Measurements from ENCODE around the gene WIPI1. TPM values are rescaled to one million over a fixed set of nuclear protein-coding genes. Genes with fewer than 3 reads are reported as not detected.

WIPI1 gene
- total and polyA plus RNA-seq, 9 of the 15 experiments (the other 6 are each of a cell fraction or from before 2014, with no cell fraction given) = 3.7 to 23.5 (median 11.8) TPM

DNA sequence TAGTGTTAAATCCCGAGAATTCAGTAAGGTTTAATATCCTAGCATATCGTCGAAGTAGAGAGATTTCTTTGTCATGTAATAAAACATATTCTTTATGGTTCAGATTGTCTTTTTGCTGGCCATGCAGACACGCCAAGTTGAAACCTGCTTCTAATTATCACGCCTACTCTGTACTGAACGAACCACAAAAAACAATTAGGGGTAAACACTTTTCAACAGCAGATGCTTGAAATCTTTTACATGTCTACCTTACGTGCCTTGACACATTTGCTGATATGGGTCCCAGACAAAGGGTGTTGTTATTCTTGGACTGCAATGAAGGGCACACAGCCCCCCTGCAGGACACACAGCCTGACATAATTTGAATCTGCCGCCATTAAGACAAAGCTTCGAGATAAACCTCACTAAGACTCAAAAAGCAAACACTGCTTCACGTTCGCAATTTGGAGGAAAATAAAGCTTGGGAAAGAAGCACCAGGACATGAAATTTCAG is 13.3 kb downstream of the WIPI1 start:
- POLR2A ChIA-PET = interaction anchor here (0.7 to 1.0 kb wide), 2 partner anchors 13 to 188 kb away, joined by 3 to 5 read pairs; partner anchors contain the start of gene WIPI1
- no peaks in the 10 kb centered on the region for H3K9me3 ChIP-seq (replicated peaks; ENCODE audit: control insufficient read depth, insufficient read depth, low read depth, low read length)
- H3K4me3 ChIP-seq = no peak overlapping the region
- ATAC-seq (no peak), DNase-seq (ENCODE audit: extremely low read depth in 1 of 4, low spot score in 3 of 4) (no peak), FAIRE-seq (no peak)
- no peaks in the 10 kb centered on the region for H3K79me2 ChIP-seq (ENCODE audit: control insufficient read depth, insufficient read depth, low read length)
- intact Hi-C loops (cut with micrococcal nuclease) = no loop called here
- H3K36me3 ChIP-seq (ENCODE audit: control insufficient read depth, insufficient read depth, low read length) = peaks cover 3% of the 10 kb centered on the region; the same call in 1 of the 3 replicates
- in situ Hi-C loops (cut with MboI) = no loop called here
- H3K9me1 ChIP-seq (ENCODE audit: control insufficient read depth, insufficient read depth, low read length) = no peaks in the 10 kb centered on the region
- H3K9ac ChIP-seq (ENCODE audit: insufficient read depth in 1 of 2, low read depth in 2 of 2, low read length in 2 of 2) = no peak overlapping the region
- H3K4me2 ChIP-seq (ENCODE audit: insufficient read depth, low read length) = no peak overlapping the region
- no peak overlapping the region for H3K27ac ChIP-seq (ENCODE audit: extremely low read depth, low read depth, low read length)
- no TSS peak for BruUV-seq (replicated peaks)
- CTCF ChIA-PET (ENCODE audit: low intra/inter-chr PET ratio) = no interaction called here
- no peaks in the 10 kb centered on the region for H4K20me1 ChIP-seq (replicated peaks; ENCODE audit: control insufficient read depth, insufficient read depth, low read length)
- peaks cover 0 to 26% of the 10 kb centered on the region in 2 experiments; a peak in 4 of 5 replicates for H3K4me1 ChIP-seq (replicated peaks in 1 of 2; ENCODE audit: control insufficient read depth in 2 of 2, insufficient read depth in 2 of 2, low read length in 2 of 2)
- WGBS (ENCODE audit: insufficient coverage, low coverage, missing lambda C conversion rate) = 80% methylated on average over 11 of the region's 11 CpGs
- no peaks in the 10 kb centered on the region for H3K27me3 ChIP-seq (ENCODE audit: control insufficient read depth in 2 of 2, insufficient read depth in 2 of 2, low read length in 2 of 2)
- no peak overlapping the region for H2AFZ ChIP-seq (ENCODE audit: low read depth, low read length)
- TF ChIP-seq IRF2 (CRISPR knock-in tag; IDR thresholded peaks at IDR 0.05) = no peak
- TF ChIP-seq, protein P1, sequence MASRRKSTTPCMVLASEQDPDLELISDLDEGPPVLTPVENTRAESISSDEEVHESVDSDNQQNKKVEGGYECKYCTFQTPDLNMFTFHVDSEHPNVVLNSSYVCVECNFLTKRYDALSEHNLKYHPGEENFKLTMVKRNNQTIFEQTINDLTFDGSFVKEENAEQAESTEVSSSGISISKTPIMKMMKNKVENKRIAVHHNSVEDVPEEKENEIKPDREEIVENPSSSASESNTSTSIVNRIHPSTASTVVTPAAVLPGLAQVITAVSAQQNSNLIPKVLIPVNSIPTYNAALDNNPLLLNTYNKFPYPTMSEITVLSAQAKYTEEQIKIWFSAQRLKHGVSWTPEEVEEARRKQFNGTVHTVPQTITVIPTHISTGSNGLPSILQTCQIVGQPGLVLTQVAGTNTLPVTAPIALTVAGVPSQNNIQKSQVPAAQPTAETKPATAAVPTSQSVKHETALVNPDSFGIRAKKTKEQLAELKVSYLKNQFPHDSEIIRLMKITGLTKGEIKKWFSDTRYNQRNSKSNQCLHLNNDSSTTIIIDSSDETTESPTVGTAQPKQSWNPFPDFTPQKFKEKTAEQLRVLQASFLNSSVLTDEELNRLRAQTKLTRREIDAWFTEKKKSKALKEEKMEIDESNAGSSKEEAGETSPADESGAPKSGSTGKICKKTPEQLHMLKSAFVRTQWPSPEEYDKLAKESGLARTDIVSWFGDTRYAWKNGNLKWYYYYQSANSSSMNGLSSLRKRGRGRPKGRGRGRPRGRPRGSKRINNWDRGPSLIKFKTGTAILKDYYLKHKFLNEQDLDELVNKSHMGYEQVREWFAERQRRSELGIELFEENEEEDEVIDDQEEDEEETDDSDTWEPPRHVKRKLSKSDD (conservative IDR thresholded peaks at IDR 0.05; ENCODE audit: low read length) = no peak
- no peak for TF ChIP-seq TEAD1 (CRISPR knock-in tag; IDR thresholded peaks at IDR 0.05)
- no peak for TF ChIP-seq KDM5B (IDR thresholded peaks at IDR 0.05; ENCODE audit: insufficient replicate concordance, low read depth, low read length)
- TF ChIP-seq, protein P2, sequence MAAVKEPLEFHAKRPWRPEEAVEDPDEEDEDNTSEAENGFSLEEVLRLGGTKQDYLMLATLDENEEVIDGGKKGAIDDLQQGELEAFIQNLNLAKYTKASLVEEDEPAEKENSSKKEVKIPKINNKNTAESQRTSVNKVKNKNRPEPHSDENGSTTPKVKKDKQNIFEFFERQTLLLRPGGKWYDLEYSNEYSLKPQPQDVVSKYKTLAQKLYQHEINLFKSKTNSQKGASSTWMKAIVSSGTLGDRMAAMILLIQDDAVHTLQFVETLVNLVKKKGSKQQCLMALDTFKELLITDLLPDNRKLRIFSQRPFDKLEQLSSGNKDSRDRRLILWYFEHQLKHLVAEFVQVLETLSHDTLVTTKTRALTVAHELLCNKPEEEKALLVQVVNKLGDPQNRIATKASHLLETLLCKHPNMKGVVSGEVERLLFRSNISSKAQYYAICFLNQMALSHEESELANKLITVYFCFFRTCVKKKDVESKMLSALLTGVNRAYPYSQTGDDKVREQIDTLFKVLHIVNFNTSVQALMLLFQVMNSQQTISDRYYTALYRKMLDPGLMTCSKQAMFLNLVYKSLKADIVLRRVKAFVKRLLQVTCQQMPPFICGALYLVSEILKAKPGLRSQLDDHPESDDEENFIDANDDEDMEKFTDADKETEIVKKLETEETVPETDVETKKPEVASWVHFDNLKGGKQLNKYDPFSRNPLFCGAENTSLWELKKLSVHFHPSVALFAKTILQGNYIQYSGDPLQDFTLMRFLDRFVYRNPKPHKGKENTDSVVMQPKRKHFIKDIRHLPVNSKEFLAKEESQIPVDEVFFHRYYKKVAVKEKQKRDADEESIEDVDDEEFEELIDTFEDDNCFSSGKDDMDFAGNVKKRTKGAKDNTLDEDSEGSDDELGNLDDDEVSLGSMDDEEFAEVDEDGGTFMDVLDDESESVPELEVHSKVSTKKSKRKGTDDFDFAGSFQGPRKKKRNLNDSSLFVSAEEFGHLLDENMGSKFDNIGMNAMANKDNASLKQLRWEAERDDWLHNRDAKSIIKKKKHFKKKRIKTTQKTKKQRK (IDR thresholded peaks at IDR 0.05; ENCODE audit: borderline replicate concordance, low read depth, low read length) = no peak
- no peak for TF ChIP-seq ERF (CRISPR knock-in tag; IDR thresholded peaks at IDR 0.05)
- no peak for TF ChIP-seq HSF4 (CRISPR knock-in tag; IDR thresholded peaks at IDR 0.05; ENCODE audit: borderline replicate concordance)
- no peak for TF ChIP-seq ZBED1 (IDR thresholded peaks at IDR 0.05)
- TF ChIP-seq, protein P3, sequence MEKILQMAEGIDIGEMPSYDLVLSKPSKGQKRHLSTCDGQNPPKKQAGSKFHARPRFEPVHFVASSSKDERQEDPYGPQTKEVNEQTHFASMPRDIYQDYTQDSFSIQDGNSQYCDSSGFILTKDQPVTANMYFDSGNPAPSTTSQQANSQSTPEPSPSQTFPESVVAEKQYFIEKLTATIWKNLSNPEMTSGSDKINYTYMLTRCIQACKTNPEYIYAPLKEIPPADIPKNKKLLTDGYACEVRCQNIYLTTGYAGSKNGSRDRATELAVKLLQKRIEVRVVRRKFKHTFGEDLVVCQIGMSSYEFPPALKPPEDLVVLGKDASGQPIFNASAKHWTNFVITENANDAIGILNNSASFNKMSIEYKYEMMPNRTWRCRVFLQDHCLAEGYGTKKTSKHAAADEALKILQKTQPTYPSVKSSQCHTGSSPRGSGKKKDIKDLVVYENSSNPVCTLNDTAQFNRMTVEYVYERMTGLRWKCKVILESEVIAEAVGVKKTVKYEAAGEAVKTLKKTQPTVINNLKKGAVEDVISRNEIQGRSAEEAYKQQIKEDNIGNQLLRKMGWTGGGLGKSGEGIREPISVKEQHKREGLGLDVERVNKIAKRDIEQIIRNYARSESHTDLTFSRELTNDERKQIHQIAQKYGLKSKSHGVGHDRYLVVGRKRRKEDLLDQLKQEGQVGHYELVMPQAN (IDR thresholded peaks at IDR 0.05; ENCODE audit: borderline replicate concordance) = no peak
- no peak for TF ChIP-seq ZNF3 (CRISPR knock-in tag; IDR thresholded peaks at IDR 0.05)
- no peak for TF ChIP-seq ZNF121 (CRISPR knock-in tag; conservative IDR thresholded peaks at IDR 0.05)
- no peak for TF ChIP-seq MXI1 (IDR thresholded peaks at IDR 0.05; ENCODE audit: low read depth, low read length)
- TF ChIP-seq ZNF217 (CRISPR knock-in tag; IDR thresholded peaks at IDR 0.05) = no peak
- no peak for TF ChIP-seq ZC3H4 (CRISPR knock-in tag; IDR thresholded peaks at IDR 0.05; ENCODE audit: borderline replicate concordance)

Measured in K562 (cell line).